Activated CD4-positive, CD25-positive, alpha-beta regulatory T cell treated with anti-CD3 and anti-CD28 coated beads, Interleukin-2, amount 50 U/mL, for 16 hours (primary cell): ENCODE results near the gene RIMBP2.

Experiments used
- DNase-seq: peaks from one replicate; pipeline ENCODE4 v3.0.0-alpha.2; 2020; ENCODE audit warnings: low read depth, low spot score

The RIMBP2 gene

GRCh38 chr12:130444986-130445385, 271.1 kb downstream of the RIMBP2 start:
- DNase-seq = no peak

- no peak for DNase-seq
These were observed 272.0 kb downstream of the RIMBP2 start for GRCh38 chr12:130444061-130444460.

GRCh38 chr12:130441771-130442760, 274.0 kb downstream of the RIMBP2 start:
- DNase-seq = no peak

- no peak for DNase-seq
These were observed 275.6 kb downstream of the RIMBP2 start for GRCh38 chr12:130440411-130441080.

- no peak for DNase-seq
These were observed 276.8 kb downstream of the RIMBP2 start for GRCh38 chr12:130439250-130439649.

GRCh38 chr12:130438711-130439110, 277.4 kb downstream of the RIMBP2 start:
- no peak for DNase-seq

- no peak for DNase-seq
These were observed 277.9 kb downstream of the RIMBP2 start for GRCh38 chr12:130438243-130438620.

GRCh38 chr12:130437555-130438242, 278.4 kb downstream of the RIMBP2 start:
- DNase-seq = no peak

- no peak for DNase-seq
These were observed 279.2 kb downstream of the RIMBP2 start for GRCh38 chr12:130436741-130437501.

GRCh38 chr12:130435826-130436225, 280.3 kb downstream of the RIMBP2 start:
- no peak for DNase-seq

GRCh38 chr12:130435331-130435730, 280.8 kb downstream of the RIMBP2 start:
- no peak for DNase-seq

GRCh38 chr12:130434560-130434959, 281.5 kb downstream of the RIMBP2 start:
- DNase-seq = no peak

- no peak for DNase-seq
These were observed 282.3 kb downstream of the RIMBP2 start for GRCh38 chr12:130433834-130434233.

GRCh38 chr12:130433411-130433810, 282.7 kb downstream of the RIMBP2 start:
- DNase-seq = no peak

GRCh38 chr12:130431176-130431575, 284.9 kb downstream of the RIMBP2 start:
- no peak for DNase-seq

GRCh38 chr12:130429656-130430505, 286.2 kb downstream of the RIMBP2 start:
- no peak for DNase-seq

- DNase-seq = no peak
These were observed 288.0 kb downstream of the RIMBP2 start for GRCh38 chr12:130428116-130428515.

- no peak for DNase-seq
These were observed 288.7 kb downstream of the RIMBP2 start for GRCh38 chr12:130427381-130427887.

GRCh38 chr12:130425698-130426245, 290.3 kb downstream of the RIMBP2 start:
- DNase-seq = no peak
